Measurements from ENCODE around the gene NUP42.
"Not testable (repeated sequence)": the region's sequence is repeated elsewhere in the genome, so short reads cannot be mapped to it uniquely, and the experiment has no call there.

NUP42 gene

DNA sequence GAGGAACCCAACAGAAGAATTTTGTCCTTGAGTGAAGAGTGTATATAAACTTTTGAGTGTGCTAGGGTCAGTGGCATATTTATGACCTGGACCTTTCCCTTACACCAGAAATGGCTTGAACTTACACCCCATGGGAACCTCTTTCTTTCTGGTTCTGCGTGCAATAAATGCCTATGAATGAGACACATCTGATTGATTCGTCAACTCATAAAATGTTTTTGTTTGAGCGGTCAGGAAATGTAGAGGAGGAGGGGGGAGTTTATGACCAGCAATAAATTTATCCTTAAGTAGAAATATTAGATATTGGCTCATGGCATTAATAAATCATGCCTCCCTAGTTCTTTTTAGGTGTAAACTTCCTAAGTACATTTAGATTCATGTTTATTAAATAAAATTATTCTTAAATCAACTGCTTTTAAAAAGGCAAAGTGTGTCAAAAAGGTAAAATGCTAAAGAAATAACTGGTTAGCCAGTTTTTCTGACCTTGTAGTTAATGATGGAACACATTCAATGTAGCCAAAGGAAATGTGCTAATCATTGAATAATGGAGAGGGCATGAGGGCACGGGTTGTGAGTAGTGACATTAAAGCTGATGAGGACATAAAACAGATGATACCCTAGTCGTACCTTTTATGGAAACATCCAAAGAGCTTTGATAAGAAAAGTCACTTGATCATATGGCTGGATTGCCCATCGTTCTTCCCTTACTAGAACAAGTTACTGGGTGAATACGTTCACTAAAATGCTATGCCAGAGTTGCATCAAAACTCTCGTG is 13.6 kb upstream of the NUP42 start:
- H3K4me1 ChIP-seq (ENCODE audit: control insufficient read depth in 2 of 2, insufficient read depth in 2 of 2, low read length in 2 of 2), result no peaks in the 10 kb centered on the region

DNA sequence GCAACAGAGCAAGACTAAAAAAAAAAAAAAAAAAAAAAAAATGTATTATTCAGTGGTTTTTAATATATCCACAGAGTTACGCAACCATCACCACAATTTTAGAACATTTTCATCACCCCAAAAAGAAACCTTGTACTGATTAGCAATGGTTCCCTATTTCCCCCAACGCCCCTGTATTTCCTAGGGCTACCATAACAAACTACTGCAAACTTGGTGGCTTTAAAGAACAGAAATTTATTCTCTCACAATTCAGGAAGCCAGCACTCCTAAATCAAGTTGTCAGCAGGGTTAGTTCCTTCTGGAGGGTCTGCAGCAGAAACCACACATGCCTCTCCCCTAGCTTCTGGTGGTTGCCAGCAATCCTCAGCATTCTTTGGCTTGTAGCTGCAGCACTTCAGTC is 5.9 kb upstream of the NUP42 start:
- H3K36me3 ChIP-seq (ENCODE audit: control insufficient read depth in 2 of 2, insufficient read depth in 2 of 2, low read length in 2 of 2), result peaks cover 0 to 3% of the 10 kb centered on the region in 2 donors
- H3K9me3 ChIP-seq (ENCODE audit: control insufficient read depth in 2 of 2, low read length in 2 of 2), result no peaks in the 10 kb centered on the region
- H3K27ac ChIP-seq (ENCODE audit: low read depth in 2 of 2, low read length in 2 of 2), result no peak overlapping the region
- H3K9ac ChIP-seq (ENCODE audit: low read depth in 1 of 2, low read length in 2 of 2), result no peak overlapping the region
- no peaks in the 10 kb centered on the region for H3K27me3 ChIP-seq (ENCODE audit: control insufficient read depth in 2 of 2, insufficient read depth in 2 of 2, low read length in 2 of 2)
- H3K4me1 ChIP-seq (ENCODE audit: control insufficient read depth in 2 of 2, insufficient read depth in 2 of 2, low read length in 2 of 2), result no peaks in the 10 kb centered on the region
- H3K4me3 ChIP-seq (ENCODE audit: low read length in 2 of 2), result no peak overlapping the region

More for the DNA sequence above, 13.6 kb upstream of the NUP42 start:
- Histone ChIP-seq H3K27ac (ENCODE audit: low read depth in 2 of 2, low read length in 2 of 2) (no peak overlapping the region), H3K9ac (ENCODE audit: low read depth in 1 of 2, low read length in 2 of 2) (no peak overlapping the region), H3K36me3 (ENCODE audit: control insufficient read depth in 2 of 2, insufficient read depth in 2 of 2, low read length in 2 of 2) (no peaks in the 10 kb centered on the region), H3K4me3 (ENCODE audit: low read length in 2 of 2) (no peak overlapping the region), H3K9me3 (ENCODE audit: control insufficient read depth in 2 of 2, low read length in 2 of 2) (no peaks in the 10 kb centered on the region), H3K27me3 (ENCODE audit: control insufficient read depth in 2 of 2, insufficient read depth in 2 of 2, low read length in 2 of 2) (no peaks in the 10 kb centered on the region)

DNA sequence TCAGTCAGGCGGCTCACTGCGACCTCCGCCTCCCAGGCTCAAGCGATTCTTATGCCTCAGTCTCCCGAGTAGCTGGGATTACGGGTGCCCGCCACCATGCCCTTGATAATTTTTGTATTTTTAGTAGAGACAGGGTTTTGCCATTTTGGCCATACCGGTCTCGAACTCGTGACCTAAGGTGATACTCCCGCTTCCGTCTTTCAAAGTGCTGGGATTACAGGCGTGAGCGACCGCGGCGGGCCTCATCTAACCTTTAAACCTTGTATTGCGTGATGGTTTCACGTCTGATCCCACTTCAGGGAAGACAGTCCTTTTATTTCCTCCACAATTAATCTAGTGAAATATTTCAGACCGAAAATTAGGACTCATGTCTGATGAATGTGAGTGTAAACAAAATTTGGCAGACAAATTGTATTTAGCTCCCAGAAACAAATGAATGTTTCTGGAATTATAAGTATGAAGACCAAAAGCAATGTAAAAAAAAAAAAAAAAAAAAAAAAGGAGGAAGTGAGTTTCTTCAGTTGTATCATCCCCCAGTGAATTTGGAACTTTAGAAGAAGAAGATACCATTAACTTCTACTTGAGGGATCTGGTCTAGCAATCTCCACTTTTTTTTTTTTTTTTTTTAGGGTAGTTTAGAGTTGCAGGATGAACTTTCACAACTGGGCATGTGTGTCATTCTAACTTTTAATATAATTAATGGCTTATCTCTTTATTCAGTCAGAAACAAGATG is 1.6 kb downstream of the NUP42 start:
- H3K4me1 ChIP-seq (ENCODE audit: control insufficient read depth in 2 of 2, insufficient read depth in 2 of 2, low read length in 2 of 2), result peaks cover 5 to 11% of the 10 kb centered on the region in 2 donors
- no peak overlapping the region for H3K27ac ChIP-seq (ENCODE audit: low read depth in 2 of 2, low read length in 2 of 2)
- no peaks in the 10 kb centered on the region for H3K9me3 ChIP-seq (ENCODE audit: control insufficient read depth in 2 of 2, low read length in 2 of 2)
- no peaks in the 10 kb centered on the region for H3K27me3 ChIP-seq (ENCODE audit: control insufficient read depth in 2 of 2, insufficient read depth in 2 of 2, low read length in 2 of 2)
- H3K36me3 ChIP-seq (ENCODE audit: control insufficient read depth in 2 of 2, insufficient read depth in 2 of 2, low read length in 2 of 2), result peaks cover 16 to 19% of the 10 kb centered on the region in 2 donors
- H3K4me3 ChIP-seq (ENCODE audit: low read length in 2 of 2), result peak overlapping the region; percentile 64 to 92
- no peak overlapping the region for H3K9ac ChIP-seq (ENCODE audit: low read depth in 1 of 2, low read length in 2 of 2)

DNA sequence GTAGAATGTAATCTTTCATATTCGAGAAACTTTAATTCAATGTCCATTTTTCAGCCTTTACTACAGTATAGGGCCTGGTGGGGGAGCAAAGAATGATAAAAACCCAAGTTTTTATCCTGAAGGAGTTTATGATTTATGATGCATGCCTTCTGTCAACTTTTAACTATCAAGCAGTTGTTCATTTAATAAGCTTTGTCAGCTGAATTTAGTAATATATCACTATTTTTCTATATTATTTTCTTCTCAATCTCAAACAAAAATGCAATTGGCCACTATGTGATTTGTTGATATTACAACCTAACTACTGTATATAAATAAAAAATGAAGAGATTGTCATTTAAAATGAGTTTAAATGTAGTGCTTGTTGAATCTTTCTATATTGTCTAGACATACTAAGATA is 2.4 kb downstream of the NUP42 start:
- Histone ChIP-seq H3K9ac (ENCODE audit: low read depth in 1 of 2, low read length in 2 of 2) (no peak overlapping the region), H3K4me1 (ENCODE audit: control insufficient read depth in 2 of 2, insufficient read depth in 2 of 2, low read length in 2 of 2) (peaks cover 5 to 11% of the 10 kb centered on the region in 2 donors), H3K27me3 (ENCODE audit: control insufficient read depth in 2 of 2, insufficient read depth in 2 of 2, low read length in 2 of 2) (no peaks in the 10 kb centered on the region), H3K9me3 (ENCODE audit: control insufficient read depth in 2 of 2, low read length in 2 of 2) (no peaks in the 10 kb centered on the region), H3K27ac (ENCODE audit: low read depth in 2 of 2, low read length in 2 of 2) (no peak overlapping the region), H3K4me3 (ENCODE audit: low read length in 2 of 2) (no peak overlapping the region), H3K36me3 (ENCODE audit: control insufficient read depth in 2 of 2, insufficient read depth in 2 of 2, low read length in 2 of 2) (peaks cover 21 to 27% of the 10 kb centered on the region in 2 donors)

DNA sequence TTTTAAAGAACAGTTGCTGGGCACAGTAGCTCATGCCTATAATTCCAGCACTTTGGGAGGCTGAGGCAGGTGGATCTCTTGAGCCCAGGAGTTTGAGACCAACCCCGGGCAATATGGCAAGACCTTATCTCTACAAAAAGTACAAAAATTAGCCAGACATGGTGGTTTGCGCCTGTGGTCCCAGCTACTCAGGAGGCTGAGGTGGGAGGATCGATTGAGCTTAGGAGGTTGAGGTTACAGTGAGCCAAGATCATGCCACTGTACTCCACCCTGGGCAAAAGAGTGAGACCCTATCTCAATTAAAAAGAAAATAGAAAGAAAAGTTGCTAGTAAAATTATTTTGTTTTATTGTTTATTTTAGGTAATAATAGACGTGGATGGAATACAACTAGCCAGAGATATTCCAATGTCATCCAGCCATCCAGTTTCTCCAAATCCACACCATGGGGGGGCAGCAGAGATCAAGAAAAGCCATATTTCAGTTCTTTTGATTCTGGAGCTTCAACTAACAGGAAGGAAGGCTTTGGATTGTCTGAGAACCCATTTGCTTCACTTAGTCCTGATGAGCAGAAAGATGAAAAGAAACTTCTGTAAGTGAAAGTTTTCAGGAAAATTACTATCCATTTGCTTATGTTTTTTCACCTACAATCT is 3.0 kb downstream of the NUP42 start:
- no peaks in the 10 kb centered on the region for H3K9me3 ChIP-seq (ENCODE audit: control insufficient read depth in 2 of 2, low read length in 2 of 2)
- no peak overlapping the region for H3K27ac ChIP-seq (ENCODE audit: low read depth in 2 of 2, low read length in 2 of 2)
- H3K9ac ChIP-seq (ENCODE audit: low read depth in 1 of 2, low read length in 2 of 2), result no peak overlapping the region
- H3K36me3 ChIP-seq (ENCODE audit: control insufficient read depth in 2 of 2, insufficient read depth in 2 of 2, low read length in 2 of 2), result peaks cover 23 to 28% of the 10 kb centered on the region in 2 donors
- no peak overlapping the region for H3K4me3 ChIP-seq (ENCODE audit: low read length in 2 of 2)
- H3K27me3 ChIP-seq (ENCODE audit: control insufficient read depth in 2 of 2, insufficient read depth in 2 of 2, low read length in 2 of 2), result no peaks in the 10 kb centered on the region
- H3K4me1 ChIP-seq (ENCODE audit: control insufficient read depth in 2 of 2, insufficient read depth in 2 of 2, low read length in 2 of 2), result peaks cover 5 to 11% of the 10 kb centered on the region in 2 donors

DNA sequence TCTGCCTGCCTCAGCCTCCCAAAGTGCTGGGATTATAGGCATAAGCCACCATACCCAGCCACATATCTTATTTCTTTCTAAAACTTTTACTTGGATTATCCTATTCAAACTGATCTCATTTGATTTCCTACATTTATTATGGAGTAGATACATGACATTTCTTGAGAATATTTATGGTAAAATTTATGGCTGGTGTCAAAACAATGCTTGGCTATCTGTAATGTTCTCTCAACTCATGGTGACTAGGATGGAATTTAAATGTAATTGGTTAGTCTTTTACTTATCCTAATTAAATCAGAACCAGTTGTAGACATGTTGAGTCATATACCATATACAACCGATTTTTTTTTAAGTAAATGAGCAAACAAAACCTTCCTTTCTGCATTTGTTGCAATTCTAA is 4.1 kb downstream of the NUP42 start:
- H3K4me3 ChIP-seq (ENCODE audit: low read length in 2 of 2), result no peak overlapping the region
- no peaks in the 10 kb centered on the region for H3K9me3 ChIP-seq (ENCODE audit: control insufficient read depth in 2 of 2, low read length in 2 of 2)
- H3K9ac ChIP-seq (ENCODE audit: low read depth in 1 of 2, low read length in 2 of 2), result no peak overlapping the region
- H3K27me3 ChIP-seq (ENCODE audit: control insufficient read depth in 2 of 2, insufficient read depth in 2 of 2, low read length in 2 of 2), result no peaks in the 10 kb centered on the region
- H3K4me1 ChIP-seq (ENCODE audit: control insufficient read depth in 2 of 2, insufficient read depth in 2 of 2, low read length in 2 of 2), result peaks cover 5 to 11% of the 10 kb centered on the region in 2 donors
- no peak overlapping the region for H3K27ac ChIP-seq (ENCODE audit: low read depth in 2 of 2, low read length in 2 of 2)
- peaks cover 28% of the 10 kb centered on the region in 2 donors for H3K36me3 ChIP-seq (ENCODE audit: control insufficient read depth in 2 of 2, insufficient read depth in 2 of 2, low read length in 2 of 2)

DNA sequence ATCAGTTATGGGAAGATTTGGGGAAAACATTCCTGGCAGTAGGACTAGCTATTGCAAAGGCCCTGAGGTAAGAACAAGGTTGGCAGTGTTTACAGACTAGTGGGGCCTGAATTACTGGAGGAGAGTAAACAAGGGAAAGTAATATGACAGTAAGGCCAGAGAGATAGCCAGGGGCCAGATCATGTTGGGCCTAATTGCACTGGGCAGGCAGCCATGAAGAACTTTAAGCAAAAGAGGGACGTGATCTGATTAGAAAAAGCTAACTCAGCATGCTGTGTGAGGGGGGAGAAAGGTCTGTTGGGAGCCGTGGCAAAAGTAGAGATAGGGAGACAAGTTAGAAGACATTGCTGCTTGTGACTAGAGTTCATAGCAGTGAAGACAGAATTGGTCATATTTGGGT is 9.2 kb downstream of the NUP42 start:
- no peaks in the 10 kb centered on the region for H3K27me3 ChIP-seq (ENCODE audit: control insufficient read depth in 2 of 2, insufficient read depth in 2 of 2, low read length in 2 of 2)
- H3K4me3 ChIP-seq (ENCODE audit: low read length in 2 of 2), result no peak overlapping the region
- H3K9ac ChIP-seq (ENCODE audit: low read depth in 1 of 2, low read length in 2 of 2), result no peak overlapping the region
- H3K36me3 ChIP-seq (ENCODE audit: control insufficient read depth in 2 of 2, insufficient read depth in 2 of 2, low read length in 2 of 2), result peaks cover 32 to 41% of the 10 kb centered on the region in 2 donors
- no peaks in the 10 kb centered on the region for H3K9me3 ChIP-seq (ENCODE audit: control insufficient read depth in 2 of 2, low read length in 2 of 2)
- no peak overlapping the region for H3K27ac ChIP-seq (ENCODE audit: low read depth in 2 of 2, low read length in 2 of 2)
- no peaks in the 10 kb centered on the region for H3K4me1 ChIP-seq (ENCODE audit: control insufficient read depth in 2 of 2, insufficient read depth in 2 of 2, low read length in 2 of 2)

DNA sequence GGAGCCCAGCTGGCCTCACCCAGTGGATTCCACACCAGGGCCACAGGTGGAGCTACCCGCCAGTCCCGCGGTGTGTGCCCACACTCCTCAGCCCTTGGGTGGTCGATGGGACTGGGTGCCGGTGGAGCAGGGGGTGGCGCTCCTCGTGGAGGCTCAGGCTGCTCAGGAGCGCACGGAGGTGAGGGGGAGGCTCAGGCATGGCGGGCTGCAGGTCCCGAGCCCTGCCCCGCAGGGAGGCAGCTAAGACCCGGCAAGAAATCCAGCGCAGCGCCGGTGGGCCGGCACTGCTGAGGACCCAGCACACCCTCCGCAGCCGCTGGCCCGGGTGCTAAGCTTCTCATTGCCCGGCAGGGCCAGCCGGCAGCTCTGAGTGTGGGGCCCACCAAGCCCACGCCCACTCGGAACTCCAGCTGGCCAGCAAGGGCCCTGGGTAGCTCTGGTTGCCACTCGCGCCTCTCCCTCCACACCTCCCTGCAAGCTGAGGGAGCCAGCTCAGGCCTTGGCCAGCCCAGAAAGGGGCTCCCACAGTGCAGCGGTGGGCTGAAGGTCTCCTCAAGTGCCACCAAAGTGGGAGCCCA is 11.9 kb downstream of the NUP42 start:
- not testable (repeated sequence) for H3K27me3 ChIP-seq (ENCODE audit: control insufficient read depth in 2 of 2, insufficient read depth in 2 of 2, low read length in 2 of 2); H3K4me1 ChIP-seq (ENCODE audit: control insufficient read depth in 2 of 2, insufficient read depth in 2 of 2, low read length in 2 of 2); H3K9ac ChIP-seq (ENCODE audit: low read depth in 1 of 2, low read length in 2 of 2); H3K27ac ChIP-seq (ENCODE audit: low read depth in 2 of 2, low read length in 2 of 2); H3K9me3 ChIP-seq (ENCODE audit: control insufficient read depth in 2 of 2, low read length in 2 of 2); H3K4me3 ChIP-seq (ENCODE audit: low read length in 2 of 2)
- peaks cover 17 to 23% of the 10 kb centered on the region in 2 donors for H3K36me3 ChIP-seq (ENCODE audit: control insufficient read depth in 2 of 2, insufficient read depth in 2 of 2, low read length in 2 of 2)

DNA sequence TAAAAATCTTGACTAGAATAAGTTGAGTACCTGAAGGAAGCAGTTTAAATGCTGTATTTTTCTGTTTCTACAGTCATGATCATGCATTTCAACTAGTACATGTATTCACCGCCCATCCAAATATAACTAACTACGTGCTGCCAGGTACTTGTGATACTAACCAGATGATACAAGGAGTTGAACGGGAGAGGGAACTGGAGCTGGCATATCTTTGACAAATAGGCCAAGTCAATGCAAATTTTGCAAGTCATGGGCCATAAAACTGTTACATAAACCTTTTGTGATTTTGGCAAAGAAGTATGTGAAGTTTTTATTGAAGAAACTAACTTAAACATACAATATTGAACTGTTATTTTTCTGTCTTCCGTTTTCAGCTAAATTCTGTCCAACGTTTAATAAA is 14.5 kb downstream of the NUP42 start:
- H3K36me3 ChIP-seq (ENCODE audit: control insufficient read depth in 2 of 2, insufficient read depth in 2 of 2, low read length in 2 of 2), result peaks cover 26 to 33% of the 10 kb centered on the region in 2 donors
- no peaks in the 10 kb centered on the region for H3K4me1 ChIP-seq (ENCODE audit: control insufficient read depth in 2 of 2, insufficient read depth in 2 of 2, low read length in 2 of 2)
- H3K4me3 ChIP-seq (ENCODE audit: low read length in 2 of 2), result no peak overlapping the region
- no peaks in the 10 kb centered on the region for H3K9me3 ChIP-seq (ENCODE audit: control insufficient read depth in 2 of 2, low read length in 2 of 2)
- H3K27me3 ChIP-seq (ENCODE audit: control insufficient read depth in 2 of 2, insufficient read depth in 2 of 2, low read length in 2 of 2), result no peaks in the 10 kb centered on the region
- H3K27ac ChIP-seq (ENCODE audit: low read depth in 2 of 2, low read length in 2 of 2), result no peak overlapping the region
- no peak overlapping the region for H3K9ac ChIP-seq (ENCODE audit: low read depth in 1 of 2, low read length in 2 of 2)

DNA sequence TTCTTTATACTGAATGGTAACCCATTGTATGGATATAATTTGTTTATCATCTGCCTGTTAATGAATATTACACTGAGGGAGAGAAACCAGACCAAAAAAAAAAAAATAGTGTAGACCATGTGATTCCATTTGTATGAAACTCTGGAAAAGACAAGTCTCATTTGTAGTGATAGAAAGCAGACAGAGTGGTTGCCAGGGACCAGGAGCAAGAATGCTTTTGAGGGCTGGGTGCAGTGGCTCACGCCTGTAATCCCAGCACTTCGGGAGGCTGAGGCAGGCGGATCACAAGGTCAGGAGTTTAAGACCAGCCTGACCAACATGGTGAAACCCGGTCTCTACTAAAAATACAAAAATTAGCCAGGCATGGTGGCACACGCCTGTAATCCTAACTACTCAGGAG is 15.9 kb downstream of the NUP42 start:
- H3K36me3 ChIP-seq (ENCODE audit: control insufficient read depth in 2 of 2, insufficient read depth in 2 of 2, low read length in 2 of 2), result peaks cover 20 to 30% of the 10 kb centered on the region in 2 donors
- H3K27ac ChIP-seq (ENCODE audit: low read depth in 2 of 2, low read length in 2 of 2); H3K4me1 ChIP-seq (ENCODE audit: control insufficient read depth in 2 of 2, insufficient read depth in 2 of 2, low read length in 2 of 2); H3K9ac ChIP-seq (ENCODE audit: low read depth in 1 of 2, low read length in 2 of 2); H3K27me3 ChIP-seq (ENCODE audit: control insufficient read depth in 2 of 2, insufficient read depth in 2 of 2, low read length in 2 of 2); H3K4me3 ChIP-seq (ENCODE audit: low read length in 2 of 2); H3K9me3 ChIP-seq (ENCODE audit: control insufficient read depth in 2 of 2, low read length in 2 of 2): not testable (repeated sequence)
